ENCODE data around the gene PRDM15. TPM values are rescaled to one million over a fixed set of nuclear protein-coding genes. Genes with fewer than 3 reads are reported as not detected.

The PRDM15 gene
- total and polyA plus RNA-seq, 3 experiments from 2014 or later: 2.2 to 13.1 (median 12.0) TPM

Other genes starting within 250 kb of the PRDM15 start
- under 1 TPM in 1 of 2 experiments, not detected in 1; 0.18 TPM for gene RIPK4, start 112.3 kb downstream of the PRDM15 start, total RNA-seq
- not detected for gene RIPK4, start 112.3 kb downstream of the PRDM15 start, polyA plus RNA-seq
- 1 to 10 TPM; 4.3 to 5.0 TPM for gene C2CD2, start 74.7 kb upstream of the PRDM15 start, total RNA-seq
- gene C2CD2, start 74.7 kb upstream of the PRDM15 start, polyA plus RNA-seq: 2.3 TPM
- 10 to 100 TPM; 39.0 to 43.6 TPM for gene ZBTB21, start 131.0 kb upstream of the PRDM15 start, total RNA-seq
- 5.9 TPM for gene ZBTB21, start 131.0 kb upstream of the PRDM15 start, polyA plus RNA-seq
- under 1 TPM in 1 of 2 experiments, not detected in 1; 0.07 TPM for gene UMODL1, start 192.0 kb upstream of the PRDM15 start, total RNA-seq
- gene UMODL1, start 192.0 kb upstream of the PRDM15 start, polyA plus RNA-seq: not detected